ENCODE measurements around the gene RPS29.
"Not testable (repeated sequence)": the region's sequence is repeated elsewhere in the genome, so short reads cannot be mapped to it uniquely, and the experiment has no call there.

RPS29 gene

DNA sequence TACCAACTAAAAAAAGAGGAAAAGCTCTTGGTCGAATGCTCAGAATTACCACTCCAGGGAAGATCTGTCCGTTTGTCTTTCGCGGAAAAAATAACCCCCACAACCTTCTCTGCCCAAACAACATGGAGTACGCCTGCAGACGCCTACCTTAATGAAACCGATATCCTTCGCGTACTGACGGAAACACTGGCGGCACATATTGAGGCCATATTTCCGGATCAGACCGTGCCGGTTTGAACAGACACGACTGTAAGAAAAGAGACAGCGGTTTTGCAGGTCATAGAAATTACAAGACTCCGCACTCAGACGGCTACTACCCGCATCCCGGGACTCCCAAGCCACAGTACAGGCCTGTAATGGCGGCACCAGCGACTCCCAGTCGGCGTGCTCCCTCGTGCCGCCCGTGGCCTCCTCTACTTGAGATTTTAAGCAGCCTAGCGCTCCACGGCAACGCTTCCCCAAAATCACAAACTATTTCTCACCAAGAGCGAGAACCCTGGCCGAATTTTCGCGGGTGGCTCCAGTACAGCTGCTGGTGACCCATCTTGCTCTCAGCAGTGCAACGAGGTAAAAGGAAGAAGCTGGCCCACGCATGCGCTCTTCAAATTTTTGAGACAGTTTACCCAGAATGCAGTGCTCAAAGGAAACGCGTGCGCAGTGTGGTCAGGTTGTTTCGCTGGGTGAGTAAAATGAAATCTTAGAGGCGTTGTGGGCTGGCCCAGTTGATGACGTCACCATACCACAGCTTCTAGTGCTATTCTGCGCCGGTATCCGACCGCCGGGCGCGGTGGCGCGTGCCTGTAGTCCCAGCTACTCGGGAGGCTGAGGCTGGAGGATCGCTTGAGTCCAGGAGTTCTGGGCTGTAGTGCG lies at the start of gene RPS29:
RPS29 (minus strand) TSS at position 578 of the 870 bp plus-strand sequence; CDS start at position 544, 34 bp downstream.
- peak; percentile 98 for DNase-seq

DNA sequence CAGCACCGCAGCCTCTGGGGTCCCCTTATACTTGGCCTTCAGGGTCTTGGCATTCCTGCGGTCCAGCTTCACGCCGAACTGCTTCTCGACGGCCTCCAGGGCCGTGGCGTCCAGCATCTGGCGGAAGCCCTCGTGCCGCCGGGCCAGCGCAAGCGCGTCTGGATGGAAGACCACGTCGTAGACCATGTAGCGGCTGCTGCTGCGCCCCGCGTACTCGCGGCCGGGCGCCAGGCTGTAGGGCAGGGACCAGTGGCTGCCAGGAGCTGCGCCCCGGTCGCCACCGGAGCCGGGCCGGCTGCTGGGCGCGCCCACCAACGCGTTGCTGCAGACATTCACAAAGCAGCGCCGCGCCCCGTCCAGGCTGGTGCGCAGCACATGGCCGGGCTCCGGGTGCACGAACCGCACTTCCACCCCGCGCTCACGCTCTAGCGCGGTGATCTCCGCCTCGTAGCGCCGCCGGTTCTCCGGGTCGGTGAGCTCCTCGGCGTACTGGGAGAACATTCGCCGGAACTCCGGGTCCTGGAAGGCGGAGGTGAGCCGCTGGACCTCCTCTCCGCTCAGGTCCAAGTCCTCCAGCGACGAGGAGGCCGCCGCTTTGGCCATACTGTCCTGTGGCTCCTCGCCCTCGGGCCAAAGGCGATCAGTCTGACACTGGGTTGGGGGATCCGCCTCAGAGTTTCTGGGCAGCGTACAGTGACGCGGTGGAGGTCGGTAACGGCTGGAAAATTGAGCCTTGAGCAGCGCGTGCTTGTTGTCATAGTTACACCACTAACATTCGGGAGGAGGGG lies 48.6 kb upstream of the RPS29 start, which contains the start of gene DNAAF2:
DNAAF2 (minus strand) TSS at position 698 of the 788 bp plus-strand sequence; CDS start at position 603, 95 bp downstream.
- peak; percentile 40 for DNase-seq

DNA sequence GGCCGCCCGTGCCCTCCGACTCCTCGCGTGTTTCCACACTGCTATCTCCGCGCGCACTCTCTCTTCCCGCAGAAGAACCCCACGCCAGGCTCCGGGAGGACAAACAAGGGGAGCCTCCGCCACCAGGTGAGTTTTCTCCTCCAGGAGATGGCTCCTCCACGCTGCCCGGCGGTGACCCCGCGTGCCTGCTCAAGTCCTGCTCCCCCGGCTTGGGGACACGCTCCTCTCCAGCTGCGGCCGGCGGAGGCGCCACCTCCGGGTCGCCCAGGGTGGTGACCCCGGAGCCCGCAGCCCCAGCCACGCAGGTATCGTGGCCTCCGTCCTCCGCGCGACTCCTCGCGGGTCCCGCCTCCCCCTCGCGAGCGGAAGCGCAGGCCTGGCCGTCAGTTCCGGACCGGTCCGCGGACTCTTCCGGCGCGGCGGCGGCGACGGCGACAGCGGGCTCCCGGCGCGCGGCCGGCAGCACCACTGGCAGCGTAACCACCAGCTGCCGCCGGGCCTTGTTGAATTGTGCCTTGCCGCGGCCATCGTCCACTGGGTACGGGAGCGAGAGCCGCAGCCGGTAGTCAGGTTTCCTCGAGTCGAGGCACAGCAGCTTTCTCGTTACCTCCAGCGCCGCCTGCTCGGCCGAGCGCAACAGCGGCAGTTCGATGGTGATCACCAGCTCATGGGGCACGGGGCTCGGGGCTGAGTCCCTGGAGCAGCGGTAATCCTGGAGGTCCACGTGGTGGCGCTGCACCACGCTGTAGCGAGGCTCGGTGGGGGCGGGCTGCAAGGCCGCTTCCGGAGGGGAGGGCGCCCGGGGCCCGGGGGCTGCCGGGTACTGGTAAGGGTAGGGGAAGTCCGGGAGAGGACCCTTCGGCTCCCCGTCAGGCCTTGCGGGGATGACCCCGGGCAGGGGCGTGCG lies 47.7 kb upstream of the RPS29 start:
- peak; percentile 91 for DNase-seq

DNA sequence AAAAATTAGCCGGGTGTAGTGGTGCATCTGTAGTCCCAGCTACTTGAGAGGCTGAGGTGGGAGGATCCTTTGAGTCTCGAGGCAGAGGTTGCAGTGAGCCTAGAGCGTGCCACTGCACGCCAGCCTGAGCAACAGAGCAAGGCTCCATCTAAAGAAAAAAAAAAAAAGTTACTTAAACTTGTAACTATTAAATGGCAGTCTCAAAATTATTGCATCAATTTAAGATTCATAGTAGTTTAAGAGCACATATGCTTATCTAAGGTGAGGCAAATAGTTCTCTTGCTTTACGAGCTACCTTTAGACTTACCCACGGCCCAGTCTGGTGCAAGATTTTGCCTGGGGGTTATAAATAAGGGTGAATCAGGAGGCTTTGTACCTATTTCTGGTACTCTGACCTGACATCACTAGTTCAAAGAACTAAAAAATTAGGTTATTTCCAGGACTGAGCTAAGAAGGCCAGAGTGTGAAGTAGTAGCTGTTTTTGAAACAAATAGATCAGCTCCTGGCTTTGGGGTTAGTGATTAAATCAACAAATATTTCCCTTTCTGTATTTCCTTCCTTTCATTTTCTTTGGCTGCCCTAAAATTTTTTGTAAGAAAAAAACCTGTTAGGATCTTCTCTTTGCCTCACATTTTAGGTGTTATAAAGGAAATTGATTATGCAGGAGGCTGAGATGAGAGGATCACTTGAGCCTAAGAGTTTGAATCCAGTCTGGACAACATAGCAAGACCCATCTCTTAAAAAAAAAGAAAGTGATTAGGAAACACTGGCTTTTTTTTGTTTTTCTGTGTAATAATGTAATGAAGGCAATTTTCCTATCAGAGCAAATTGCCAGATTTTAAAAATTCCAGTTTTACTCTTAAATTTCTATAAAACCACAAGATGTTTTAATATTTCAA lies 38.0 kb upstream of the RPS29 start:
- no peak for DNase-seq

DNA sequence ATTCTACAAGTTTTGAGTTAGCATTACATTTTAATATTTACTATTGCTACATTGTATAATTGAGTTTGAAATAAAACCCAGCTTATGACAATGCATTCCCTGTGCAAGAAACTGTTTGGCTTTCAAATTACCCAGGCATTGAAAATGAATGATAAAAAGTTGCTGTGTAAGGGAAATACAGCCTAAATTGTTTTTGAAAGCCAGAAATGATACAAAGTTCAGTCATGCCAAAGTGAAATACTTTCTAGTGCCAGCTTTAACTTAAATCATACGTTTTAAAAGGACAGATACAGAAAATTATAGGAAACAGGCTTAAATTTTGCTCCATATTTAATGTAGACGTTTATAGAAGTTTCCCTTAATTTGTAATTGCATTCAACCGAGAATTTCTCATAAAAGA lies 37.2 kb upstream of the RPS29 start:
- no peak for DNase-seq

DNA sequence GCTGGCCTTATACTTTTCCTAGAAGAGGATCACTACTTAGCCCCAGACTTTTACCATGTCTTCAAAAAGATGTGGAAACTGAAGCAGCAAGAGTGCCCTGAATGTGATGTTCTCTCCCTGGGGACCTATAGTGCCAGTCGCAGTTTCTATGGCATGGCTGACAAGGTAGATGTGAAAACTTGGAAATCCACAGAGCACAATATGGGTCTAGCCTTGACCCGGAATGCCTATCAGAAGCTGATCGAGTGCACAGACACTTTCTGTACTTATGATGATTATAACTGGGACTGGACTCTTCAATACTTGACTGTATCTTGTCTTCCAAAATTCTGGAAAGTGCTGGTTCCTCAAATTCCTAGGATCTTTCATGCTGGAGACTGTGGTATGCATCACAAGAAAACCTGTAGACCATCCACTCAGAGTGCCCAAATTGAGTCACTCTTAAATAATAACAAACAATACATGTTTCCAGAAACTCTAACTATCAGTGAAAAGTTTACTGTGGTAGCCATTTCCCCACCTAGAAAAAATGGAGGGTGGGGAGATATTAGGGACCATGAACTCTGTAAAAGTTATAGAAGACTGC lies 35.9 kb upstream of the RPS29 start:
- no peak for DNase-seq

DNA sequence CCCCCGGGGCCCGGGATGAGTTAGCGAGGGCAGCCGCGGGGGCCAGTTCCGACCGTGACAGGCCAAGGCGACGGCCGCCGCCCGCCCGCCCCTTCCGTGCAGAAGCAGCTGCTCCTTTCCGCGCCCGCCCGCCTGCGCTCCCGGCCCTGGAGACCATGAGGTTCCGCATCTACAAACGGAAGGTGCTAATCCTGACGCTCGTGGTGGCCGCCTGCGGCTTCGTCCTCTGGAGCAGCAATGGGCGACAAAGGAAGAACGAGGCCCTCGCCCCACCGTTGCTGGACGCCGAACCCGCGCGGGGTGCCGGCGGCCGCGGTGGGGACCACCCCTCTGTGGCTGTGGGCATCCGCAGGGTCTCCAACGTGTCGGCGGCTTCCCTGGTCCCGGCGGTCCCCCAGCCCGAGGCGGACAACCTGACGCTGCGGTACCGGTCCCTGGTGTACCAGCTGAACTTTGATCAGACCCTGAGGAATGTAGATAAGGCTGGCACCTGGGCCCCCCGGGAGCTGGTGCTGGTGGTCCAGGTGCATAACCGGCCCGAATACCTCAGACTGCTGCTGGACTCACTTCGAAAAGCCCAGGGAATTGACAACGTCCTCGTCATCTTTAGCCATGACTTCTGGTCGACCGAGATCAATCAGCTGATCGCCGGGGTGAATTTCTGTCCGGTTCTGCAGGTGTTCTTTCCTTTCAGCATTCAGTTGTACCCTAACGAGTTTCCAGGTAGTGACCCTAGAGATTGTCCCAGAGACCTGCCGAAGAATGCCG lies 35.1 kb upstream of the RPS29 start:
- DNase-seq = no peak

DNA sequence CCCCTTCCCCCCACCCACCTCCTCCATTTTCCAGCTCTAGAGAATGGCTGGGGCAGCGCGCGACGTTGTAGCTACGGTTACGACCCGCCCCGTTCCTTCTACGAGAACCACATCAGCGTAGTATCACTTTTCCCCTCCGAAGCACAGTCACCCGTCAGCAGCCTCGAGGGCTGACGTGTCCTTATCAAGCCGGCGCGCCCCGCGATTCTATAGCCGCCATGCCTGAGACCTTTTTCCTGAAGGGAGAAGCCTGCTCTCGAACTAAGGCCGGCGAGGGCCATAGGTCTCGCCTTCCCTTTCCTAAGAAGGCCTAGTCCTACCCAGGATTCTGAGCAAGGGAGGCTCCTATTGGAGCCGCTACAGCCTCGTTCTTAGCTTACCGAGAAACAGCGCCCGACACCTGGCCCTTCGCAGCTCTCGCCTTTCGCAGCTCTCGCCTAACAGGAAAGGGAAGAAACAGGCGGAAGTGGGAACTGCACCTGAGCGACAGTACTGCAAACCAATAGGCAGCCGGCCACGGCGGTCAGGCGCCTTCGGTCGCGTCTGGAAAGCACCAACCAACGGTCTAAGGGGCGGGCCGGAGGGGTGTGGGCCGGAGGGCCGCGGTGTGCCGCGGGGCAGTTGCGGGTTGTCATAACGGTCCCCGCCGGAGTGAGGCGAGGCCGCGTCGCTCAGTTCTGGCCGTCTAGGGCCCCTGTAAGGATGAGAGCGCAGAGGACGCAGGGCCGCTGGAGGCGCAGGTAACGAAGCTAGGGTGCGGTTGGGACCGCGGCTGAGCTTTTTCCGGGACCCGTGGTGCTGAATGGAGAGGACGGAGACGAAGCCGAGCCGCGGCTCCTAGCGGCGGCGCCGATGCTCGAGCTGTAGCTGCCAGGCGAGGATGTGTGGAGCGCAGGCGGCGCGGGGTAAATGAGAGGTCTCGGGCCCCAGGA lies 34.3 kb upstream of the RPS29 start, which contains the start of the genes MGAT2 and RPL36AL:
MGAT2 (plus strand) TSS at position 618 of the 932 bp plus-strand sequence. CDS start 470 bp downstream, outside the sequence.
RPL36AL (minus strand) TSS at position 445 of the 932 bp plus-strand sequence. CDS start 1,522 bp downstream, outside the sequence.
- peak; percentile 96 for DNase-seq

DNA sequence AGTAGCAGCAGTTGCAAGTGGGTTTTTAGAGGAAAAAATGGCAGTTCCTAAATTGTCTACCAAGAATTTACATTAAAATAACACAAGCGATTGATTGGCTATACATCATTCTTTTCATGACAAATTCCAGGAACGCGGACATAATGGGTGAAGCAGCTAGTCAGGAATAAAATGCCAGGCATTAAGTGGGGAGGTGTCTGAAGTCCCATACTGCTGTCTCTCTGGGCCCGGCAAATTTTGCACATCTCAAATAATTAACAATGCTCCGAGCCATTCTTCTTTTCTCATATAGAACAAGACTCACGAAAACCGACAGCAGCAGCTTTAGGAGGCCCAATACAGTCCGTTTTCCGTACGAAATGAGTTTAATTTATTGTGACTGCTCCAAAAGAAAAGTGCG lies 33.5 kb upstream of the RPS29 start:
- DNase-seq = no peak

DNA sequence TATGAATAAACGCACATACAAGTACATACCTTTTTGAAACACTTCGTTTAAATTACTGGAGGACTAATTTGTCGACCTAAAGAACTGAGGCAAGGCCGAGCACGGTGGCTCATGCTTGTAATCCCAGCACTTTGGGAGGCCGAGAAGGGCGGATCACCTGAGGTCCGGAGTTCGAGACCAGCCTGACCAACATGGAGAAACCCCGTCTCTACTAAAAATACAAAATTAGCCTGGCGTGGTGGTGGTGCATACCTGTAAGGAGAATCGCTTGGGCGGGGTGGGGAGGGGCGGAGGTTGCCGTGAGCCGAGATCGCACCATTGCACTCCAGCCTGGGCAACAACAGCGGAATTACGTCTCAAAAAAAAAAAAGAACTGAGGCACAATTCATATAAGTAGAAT lies 33.1 kb upstream of the RPS29 start:
- not testable (repeated sequence) for DNase-seq

DNA sequence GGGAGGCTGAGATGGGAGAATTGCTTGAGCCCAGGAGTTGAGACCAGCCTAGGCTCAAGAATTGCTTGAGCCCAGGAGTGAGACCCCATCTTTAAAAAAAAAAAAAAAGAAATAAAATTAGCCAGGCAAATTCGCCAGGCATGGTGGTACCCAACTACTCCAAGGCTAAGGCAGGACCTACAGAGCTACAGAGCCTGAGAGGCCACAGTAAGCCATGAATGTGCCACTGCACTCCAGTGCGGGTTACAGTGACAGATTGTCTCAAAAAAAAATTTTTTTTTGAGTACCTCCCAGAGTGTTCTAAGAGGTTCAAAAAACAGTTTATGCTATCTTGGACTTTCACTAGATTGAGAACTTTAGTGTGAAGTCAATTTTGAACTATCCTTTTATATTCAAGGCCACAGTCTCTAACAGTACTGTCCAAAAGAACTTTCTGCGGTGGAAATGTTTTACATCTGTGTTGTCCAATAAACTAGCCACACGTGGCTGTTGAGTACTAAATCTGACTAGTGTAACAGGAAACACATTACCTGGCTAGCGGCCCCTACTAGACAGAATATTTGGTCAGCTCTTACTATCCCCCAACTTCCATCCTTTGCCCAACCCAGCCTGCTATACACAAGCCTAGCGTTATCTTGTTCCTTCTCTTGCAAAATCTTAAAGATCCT lies 31.8 kb upstream of the RPS29 start:
- no peak for DNase-seq

DNA sequence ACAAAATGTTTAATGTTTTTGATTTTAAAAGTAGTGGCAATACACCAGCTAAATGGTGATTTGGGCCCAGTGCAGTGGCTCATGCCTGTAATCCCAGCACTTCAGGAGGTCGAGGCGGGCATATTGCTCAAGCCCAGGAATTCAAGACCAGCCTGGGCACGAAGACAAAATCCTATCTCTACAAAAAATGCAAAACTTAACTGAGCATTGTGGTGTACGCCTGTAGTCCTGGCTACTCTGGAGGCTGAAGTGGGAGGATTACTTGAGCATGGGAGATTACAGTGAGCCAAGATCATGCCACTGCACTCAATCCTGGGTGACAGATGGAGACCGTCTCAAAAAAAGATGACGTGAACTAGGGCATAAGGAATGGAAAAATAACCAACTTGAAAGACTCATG lies 29.6 kb upstream of the RPS29 start:
- DNase-seq = no peak

DNA sequence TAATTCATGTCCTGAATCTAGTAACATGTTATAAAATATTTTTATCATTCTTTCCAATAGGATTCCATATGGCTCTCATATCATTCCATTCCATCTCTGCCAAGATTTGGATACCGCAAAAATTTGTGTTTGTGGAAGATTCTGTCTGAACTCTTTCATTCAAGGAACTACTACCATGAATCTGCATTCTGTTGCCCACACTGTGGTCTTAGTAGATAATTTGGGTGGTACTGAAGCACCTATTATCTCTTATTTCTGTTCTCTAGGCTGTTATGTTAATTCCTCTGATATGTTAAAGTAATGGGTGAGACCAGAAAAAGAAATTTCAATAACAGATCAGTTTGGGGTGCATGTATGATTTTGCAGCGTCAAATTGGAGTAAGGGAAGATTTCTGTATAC lies 28.0 kb upstream of the RPS29 start:
- DNase-seq = no peak

DNA sequence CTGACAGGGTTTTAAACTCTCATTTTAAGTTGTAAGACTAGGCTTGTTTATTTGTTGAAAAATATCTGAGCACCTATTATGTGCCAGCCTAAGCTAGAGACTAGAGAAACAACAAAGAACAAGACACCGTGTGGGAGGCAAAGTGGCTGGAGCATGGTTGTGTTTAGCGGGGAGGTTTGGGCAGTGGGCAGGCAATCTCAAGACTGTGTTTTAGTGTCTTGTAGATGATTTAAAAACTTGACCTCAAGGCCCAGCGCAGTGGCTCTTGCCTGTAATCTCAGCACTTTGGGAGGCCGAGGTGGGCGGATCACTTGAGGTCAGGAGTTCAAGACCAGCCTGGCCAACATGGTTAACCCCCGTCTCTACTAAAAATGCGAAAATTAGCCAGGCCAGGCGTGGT lies 26.5 kb upstream of the RPS29 start:
- DNase-seq = no peak

DNA sequence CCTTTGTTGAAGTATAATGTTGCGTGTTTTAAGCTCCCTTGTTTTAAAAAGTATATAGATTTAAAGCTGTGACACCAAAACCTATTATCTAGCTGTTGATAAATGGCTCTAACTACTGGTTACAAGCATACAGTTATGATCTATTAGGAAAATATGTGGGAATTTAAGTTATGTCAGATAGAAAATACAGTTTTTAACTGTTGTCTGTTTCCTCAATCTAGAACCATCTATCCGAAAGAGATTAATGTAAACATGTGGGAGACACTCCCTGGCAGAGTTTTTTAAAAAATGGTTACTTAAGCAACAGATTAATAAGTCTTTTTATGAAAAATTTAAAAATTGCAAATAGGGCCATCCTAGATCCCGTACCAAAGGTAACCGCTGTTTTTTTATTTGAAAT lies 26.1 kb upstream of the RPS29 start:
- DNase-seq = no peak

DNA sequence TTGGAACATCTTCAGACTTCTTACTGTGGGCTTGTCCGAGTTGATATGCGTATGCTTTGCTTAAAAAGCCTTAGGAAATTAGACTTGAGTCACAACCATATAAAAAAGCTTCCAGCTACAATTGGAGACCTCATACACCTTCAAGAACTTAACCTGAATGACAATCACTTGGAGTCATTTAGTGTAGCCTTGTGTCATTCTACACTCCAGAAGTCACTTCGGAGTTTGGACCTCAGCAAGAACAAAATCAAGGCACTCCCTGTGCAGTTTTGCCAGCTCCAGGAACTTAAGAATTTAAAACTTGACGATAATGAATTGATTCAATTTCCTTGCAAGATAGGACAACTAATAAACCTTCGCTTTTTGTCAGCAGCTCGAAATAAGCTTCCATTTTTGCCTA lies 21.4 kb upstream of the RPS29 start:
- no peak for DNase-seq

DNA sequence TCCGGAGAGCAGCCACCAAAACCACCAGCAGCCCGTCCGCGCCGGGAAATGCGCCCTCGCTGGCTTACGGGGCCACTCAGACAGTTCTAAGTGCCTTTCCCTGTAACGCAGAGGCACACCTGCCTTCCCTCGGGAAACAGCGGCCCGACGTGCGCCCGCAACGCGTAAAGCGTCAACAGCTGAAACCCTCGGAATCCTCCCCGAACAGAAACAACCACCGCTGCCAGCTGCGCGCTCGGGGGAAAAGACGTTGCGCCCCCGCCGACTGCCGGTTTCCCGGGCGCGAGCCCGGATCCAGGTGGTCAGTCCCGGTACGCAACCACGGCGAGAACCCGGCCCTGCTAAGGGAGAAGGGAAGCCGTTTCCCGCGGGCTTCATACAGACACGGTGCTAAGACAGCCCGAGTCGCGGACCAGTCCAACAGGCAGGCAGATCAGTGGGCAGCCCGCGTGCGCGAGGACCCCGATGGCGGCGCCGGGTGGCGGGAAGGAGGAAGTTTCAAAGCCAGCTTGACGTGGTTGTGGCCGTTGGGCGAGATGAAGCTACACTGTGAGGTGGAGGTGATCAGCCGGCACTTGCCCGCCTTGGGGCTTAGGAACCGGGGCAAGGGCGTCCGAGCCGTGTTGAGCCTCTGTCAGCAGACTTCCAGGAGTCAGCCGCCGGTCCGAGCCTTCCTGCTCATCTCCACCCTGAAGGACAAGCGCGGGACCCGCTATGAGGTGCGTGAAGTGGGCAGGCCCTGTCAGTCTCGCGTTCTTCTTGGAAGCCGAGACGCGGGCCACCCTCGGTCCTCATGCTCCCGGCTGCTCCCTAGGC lies 12.5 kb upstream of the RPS29 start, which contains the start of gene LRR1:
LRR1 (plus strand) TSS at position 456 of the 816 bp plus-strand sequence; CDS start at position 537, 81 bp downstream.
- DNase-seq = peak; percentile 80

DNA sequence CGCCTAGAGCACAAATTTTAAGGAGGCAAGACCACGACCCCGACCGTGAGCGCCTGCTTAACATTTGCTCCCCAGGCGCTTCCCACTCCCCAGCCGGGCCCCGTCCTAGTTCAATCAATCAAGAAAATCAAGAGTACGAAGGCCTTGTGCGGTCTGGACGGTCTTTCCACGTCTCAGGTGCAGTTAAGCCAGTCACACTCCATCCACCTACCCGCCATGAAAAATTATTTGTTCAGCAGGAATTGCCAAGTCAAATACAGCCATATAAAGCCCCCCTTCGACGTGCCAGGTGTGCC lies 12.0 kb upstream of the RPS29 start:
- peak; percentile 61 for DNase-seq
